H1 (cell line): ENCODE data around the gene CBLB. TPM values are rescaled to one million over a fixed set of nuclear protein-coding genes. Genes with fewer than 3 reads are reported as not detected.

ENCODE experiments used
- CTCF ChIA-PET: fragments of 300-600 bp; sonication (Branson Sonifier 250); formaldehyde crosslinking; loops from one replicate; lab custom pipeline; 2021; ENCODE audit not compliant: partially characterized antibody; lab: Charles Lee
- POLR2A ChIA-PET: fragments of 300-600 bp; sonication (Branson Sonifier 250); formaldehyde crosslinking; loops from one replicate; lab custom pipeline; 2021; ENCODE audit warnings: inconsistent platforms; ENCODE audit not compliant: partially characterized antibody; lab: Charles Lee
- DNase-seq, 2 experiments: peaks; one replicate each; pipeline versions ENCODE4 v3.0.0 to v3.0.0-alpha.2; 2010 to 2022; ENCODE audit warnings: low spot score in 2 of 2, low read depth in 1 of 2, mixed read lengths in 1 of 2
- FAIRE-seq: peaks from 2 replicates; lab custom pipeline; 2011; peaks lifted over from hg19 to GRCh38; lab: Jason Lieb, UNC
- H2AFZ ChIP-seq: 2 replicates; pipeline ENCODE4 v1.8.1; 2012; ENCODE audit warnings: low read length, inconsistent platforms
- H2AK5ac ChIP-seq: 2 replicates; pipeline ENCODE4 v1.6.1; 2013; ENCODE audit warnings: low read depth, low read length
- H2BK120ac ChIP-seq: replicated peaks from 2 replicates; pipeline ENCODE3; 2013; ENCODE audit warnings: low read depth, low read length, inconsistent platforms
- H2BK12ac ChIP-seq: 2 replicates; pipeline ENCODE4 v1.6.1; 2013; ENCODE audit warnings: low read depth, low read length
- H2BK15ac ChIP-seq: 2 replicates; pipeline ENCODE4 v1.6.1; 2013; ENCODE audit warnings: low read length
- H2BK20ac ChIP-seq: 2 replicates; pipeline ENCODE4 v1.6.1; 2013; ENCODE audit warnings: low read length
- H2BK5ac ChIP-seq: 2 replicates; pipeline ENCODE4 v1.6.1; 2013; ENCODE audit warnings: low read depth, low read length
- H3K14ac ChIP-seq: 2 replicates; pipeline ENCODE4 v1.6.1; 2013; ENCODE audit warnings: inconsistent platforms; ENCODE audit not compliant: insufficient read length
- H3K18ac ChIP-seq: 2 replicates; pipeline ENCODE4 v1.6.1; 2013; ENCODE audit warnings: low read length; ENCODE audit errors: extremely low read depth
- H3K23ac ChIP-seq: 2 replicates; pipeline ENCODE4 v1.6.1; 2013; ENCODE audit warnings: inconsistent platforms; ENCODE audit not compliant: insufficient read length
- H3K23me2 ChIP-seq: 2 replicates; pipeline ENCODE4 v1.6.1; 2013; ENCODE audit warnings: low read depth, low read length
- H3K27ac ChIP-seq: 2 replicates; pipeline ENCODE4 v1.6.1; 2011; ENCODE audit warnings: low read depth, low read length, inconsistent platforms
- H3K27me3 ChIP-seq, 4 experiments: replicated peaks in 1 of 4; 1 replicate in 1 of 4; 2 replicates in 3 of 4; pipeline versions ENCODE4 v1.6.1 to v1.8.1; 2011 to 2013; ENCODE audit warnings: low read length in 3 of 4, mild to moderate bottlenecking in 3 of 4, inconsistent platforms in 2 of 4, mixed read lengths in 2 of 4, moderate library complexity in 1 of 4; ENCODE audit not compliant: control insufficient read depth in 3 of 4, insufficient read depth in 3 of 4; ENCODE audit errors: extremely low read depth in 1 of 4
- H3K36me3 ChIP-seq, 4 experiments: 2 replicates each; pipeline versions ENCODE4 v1.6.1 to v1.8.1; 2011 to 2013; ENCODE audit warnings: mild to moderate bottlenecking in 4 of 4, low read length in 3 of 4, moderate library complexity in 2 of 4, control low read depth in 1 of 4, inconsistent platforms in 1 of 4; ENCODE audit not compliant: insufficient read depth in 4 of 4, control insufficient read depth in 2 of 4
- H3K4ac ChIP-seq: replicated peaks from 2 replicates; pipeline ENCODE3; 2013; ENCODE audit warnings: low read length, low read depth, mixed read lengths, inconsistent platforms; ENCODE audit not compliant: insufficient read length
- H3K4me1 ChIP-seq, 4 experiments: replicated peaks in 1 of 4; 1 replicate in 1 of 4; 2 replicates in 3 of 4; pipeline versions ENCODE4 v1.6.1 to v1.8.1; 2011 to 2013; ENCODE audit warnings: low read length in 3 of 4, inconsistent platforms in 2 of 4, mixed read lengths in 1 of 4; ENCODE audit not compliant: insufficient read depth in 4 of 4, control insufficient read depth in 3 of 4
- H3K4me2 ChIP-seq, 2 experiments: 2 replicates each; pipeline versions ENCODE4 v1.6.1 to v1.8.1; 2011 to 2013; ENCODE audit warnings: low read depth in 2 of 2, low read length in 2 of 2, control low read depth in 1 of 2, inconsistent platforms in 1 of 2, mild to moderate bottlenecking in 1 of 2; ENCODE audit not compliant: insufficient read depth in 1 of 2
- H3K4me3 ChIP-seq, 4 experiments: fragments of 200-600, 300-600 bp in 1 of 4; sonication (generic), shearing (Covaris generic), sonication (Bioruptor Twin) in 1 of 4; 2 replicates each; pipeline versions ENCODE4 v1.5.1 to v1.8.1; 2011 to 2016; ENCODE audit warnings: low read length in 4 of 4, low read depth in 3 of 4, control low read depth in 2 of 4, inconsistent platforms in 2 of 4, mild to moderate bottlenecking in 2 of 4, mixed read lengths in 1 of 4, moderate library complexity in 1 of 4; ENCODE audit not compliant: insufficient read depth in 2 of 4; ENCODE audit errors: extremely low read depth in 1 of 4
- H3K56ac ChIP-seq: replicated peaks from 2 replicates; pipeline ENCODE3; 2013; ENCODE audit warnings: low read depth, mild to moderate bottlenecking, mixed read lengths, low read length, inconsistent platforms; ENCODE audit not compliant: insufficient read length
- H3K79me1 ChIP-seq: 2 replicates; pipeline ENCODE4 v1.6.1; 2013; ENCODE audit warnings: low read depth, low read length, control low read depth
- H3K79me2 ChIP-seq, 2 experiments: 2 replicates each; pipeline versions ENCODE4 v1.6.1 to v1.8.1; 2012 to 2013; ENCODE audit warnings: low read length in 2 of 2, mild to moderate bottlenecking in 2 of 2, inconsistent platforms in 1 of 2; ENCODE audit not compliant: insufficient read depth in 2 of 2, control insufficient read depth in 1 of 2
- H3K9ac ChIP-seq, 4 experiments: replicated peaks in 1 of 4; 1 replicate in 1 of 4; 2 replicates in 3 of 4; pipeline versions ENCODE4 v1.6.1 to v1.8.1; 2011 to 2013; ENCODE audit warnings: low read depth in 3 of 4, low read length in 3 of 4, control low read depth in 2 of 4, mild to moderate bottlenecking in 2 of 4, moderate library complexity in 2 of 4, inconsistent platforms in 1 of 4; ENCODE audit errors: extremely low read depth in 1 of 4
- H3K9me3 ChIP-seq, 2 experiments: 2 replicates each; pipeline versions ENCODE4 v1.6.1 to v1.8.1; 2012 to 2013; ENCODE audit warnings: mild to moderate bottlenecking in 2 of 2, moderate library complexity in 2 of 2, control low read depth in 1 of 2, inconsistent platforms in 1 of 2, low read depth in 1 of 2, low read length in 1 of 2, mixed read lengths in 1 of 2; ENCODE audit not compliant: insufficient read depth in 2 of 2
- H4K20me1 ChIP-seq, 2 experiments: replicated peaks in 1 of 2; 2 replicates each; pipeline versions ENCODE3 to v1.8.1; 2011 to 2013; ENCODE audit warnings: inconsistent platforms in 2 of 2, low read length in 2 of 2, mild to moderate bottlenecking in 1 of 2; ENCODE audit not compliant: insufficient read depth in 2 of 2, control insufficient read depth in 1 of 2
- H4K5ac ChIP-seq: 2 replicates; pipeline ENCODE4 v1.6.1; 2013; ENCODE audit warnings: low read length, low read depth, mixed read lengths, inconsistent platforms; ENCODE audit not compliant: insufficient read length
- H4K8ac ChIP-seq: 2 replicates; pipeline ENCODE4 v1.8.0; 2013; ENCODE audit warnings: mild to moderate bottlenecking, moderate library complexity, low read length, inconsistent platforms; ENCODE audit not compliant: insufficient read depth; ENCODE audit errors: extremely low read depth
- H4K91ac ChIP-seq: replicated peaks from 2 replicates; pipeline ENCODE3; 2013; ENCODE audit warnings: low read length, mixed read lengths, inconsistent platforms; ENCODE audit not compliant: insufficient read length
- HDAC6 ChIP-seq: IDR thresholded peaks from one replicate; pipeline ENCODE4 v1.7.1; 2012; ENCODE audit warnings: low read depth, mild to moderate bottlenecking, inconsistent platforms, low read length, moderate library complexity
- SIN3A ChIP-seq, 2 experiments: IDR thresholded peaks in 1 of 2; conservative IDR thresholded peaks in 1 of 2; 2 replicates each; pipeline ENCODE4 v1.6.1; 2011 to 2012; ENCODE audit warnings: low read length in 2 of 2, improper control_type of control experiment in 1 of 2, low read depth in 1 of 2, mild to moderate bottlenecking in 1 of 2
- TBP ChIP-seq: IDR thresholded peaks from 2 replicates; pipeline ENCODE4 v1.6.1; 2011; ENCODE audit warnings: low read depth, low read length, improper control_type of control experiment
- TEAD4 ChIP-seq: IDR thresholded peaks from 2 replicates; pipeline ENCODE4 v1.6.1; 2012; ENCODE audit warnings: low read depth, low read length, inconsistent platforms, mixed read lengths
- WGBS, 2 experiments: shearing (Covaris generic) in 1 of 2; methylation state at CpG; one replicate each; pipeline versions ENCODE4 v1.1.6 to v1.1.7; 2013 to 2015; ENCODE audit warnings: low lambda C conversion rate in 2 of 2, mixed read lengths in 2 of 2, inconsistent platforms in 1 of 2, low coverage in 1 of 2, missing lambda C conversion rate in 1 of 2; ENCODE audit not compliant: insufficient replicate concordance in 2 of 2, insufficient coverage in 1 of 2, insufficient read length in 1 of 2; ENCODE audit errors: extremely low coverage in 1 of 2, missing lambda C conversion rate in 1 of 2; 5-methylcytosine and 5-hydroxymethylcytosine counted together
- polyA plus RNA-seq, 7 experiments: library from polyadenylated mRNA; depleted of rRNA in 3 of 7; stranded (reverse) in 5 of 7; unstranded in 2 of 7; fragments of >200 nt in 5 of 7; fragments of 200-250 nt in 2 of 7; gene quantifications; 1 replicate in 5 of 7; 2 replicates in 1 of 7; 4 replicates in 1 of 7; pipeline versions ENCODE4 v1.2.1 to v1.2.3, GENCODE V29; 2011 to 2013; ENCODE audit warnings: missing spikeins in 2 of 7, mixed read lengths in 2 of 7
- total RNA-seq: library from RNA; stranded (reverse); fragmentation: NEBNext Ultra II Directional; extraction: Animal tissue kit (Norgen Biotek cat#: 25700); gene quantifications from 2 replicates; pipeline ENCODE4 v1.2.1, GENCODE V29; 2021

CBLB gene
- total and polyA plus RNA-seq, 2 of the 8 experiments (the other 6 are each of a cell fraction or from before 2014, with no cell fraction given), result 14.5 to 26.0 TPM

DNA sequence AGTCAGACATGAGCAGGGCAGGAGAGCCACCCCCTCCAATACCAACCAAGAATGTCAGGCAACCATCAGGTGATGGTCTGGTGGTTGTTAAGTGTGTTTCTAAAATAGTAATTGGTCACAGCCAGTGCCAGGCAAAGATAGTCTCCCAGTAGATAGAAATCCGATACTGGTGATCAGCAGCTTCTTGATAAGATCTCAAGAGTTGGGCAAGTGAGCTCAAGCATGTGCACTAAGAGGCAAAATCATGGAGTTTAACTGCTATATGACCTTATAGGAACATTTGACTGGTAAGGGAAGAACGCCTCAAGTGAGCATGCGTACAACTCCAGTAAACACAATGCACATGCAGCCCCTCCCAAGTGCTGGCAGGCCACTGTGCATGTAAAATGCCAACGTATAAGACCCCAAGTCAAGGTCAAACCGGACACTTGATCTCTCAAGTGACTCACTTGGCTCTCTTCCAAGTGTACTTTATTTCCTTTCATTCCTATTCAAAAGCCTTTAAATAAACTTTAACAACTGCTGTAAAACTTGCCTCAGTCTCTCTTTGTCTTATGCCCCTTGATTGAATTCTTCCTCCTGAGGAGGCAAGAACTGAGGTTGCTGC, 36.0 kb upstream of the CBLB start:
- H2AK5ac ChIP-seq, result no peak overlapping the region
- no peak overlapping the region for H3K4ac ChIP-seq
- H4K8ac ChIP-seq, result no peak overlapping the region
- H2BK120ac ChIP-seq, result no peak overlapping the region
- H4K91ac ChIP-seq, result no peak overlapping the region
- no peaks in the 10 kb centered on the region for H3K4me1 ChIP-seq
- WGBS, 2 experiments, result 95% methylated on average over 5 of the region's 5 CpGs; no CpG with 5 or more reads in 1 of the 2 experiments
- H3K79me2 ChIP-seq, result no peaks in the 10 kb centered on the region
- no peaks in the 10 kb centered on the region for H3K9me3 ChIP-seq
- H3K18ac ChIP-seq, result no peak overlapping the region
- no peak overlapping the region for H4K5ac ChIP-seq
- no peak overlapping the region for H3K14ac ChIP-seq
- no peak overlapping the region for H3K23ac ChIP-seq
- no peak overlapping the region for H3K9ac ChIP-seq
- FAIRE-seq (no peak), DNase-seq (no peak)
- H2AFZ ChIP-seq, result no peak overlapping the region
- H3K36me3 ChIP-seq, result no peaks in the 10 kb centered on the region
- no peak overlapping the region for H3K27ac ChIP-seq
- no peak overlapping the region for H3K4me2 ChIP-seq
- CTCF ChIA-PET, result no interaction called here
- H4K20me1 ChIP-seq, result no peaks in the 10 kb centered on the region
- POLR2A ChIA-PET, result no interaction called here
- H3K4me3 ChIP-seq, result no peak overlapping the region
- no peaks in the 10 kb centered on the region for H3K27me3 ChIP-seq
- no peaks in the 10 kb centered on the region for H3K23me2 ChIP-seq
- H3K56ac ChIP-seq, result no peak overlapping the region
- no peak overlapping the region for H2BK12ac ChIP-seq
- H2BK15ac ChIP-seq, result no peak overlapping the region
- H2BK20ac ChIP-seq, result no peak overlapping the region
- H3K79me1 ChIP-seq, result no peaks in the 10 kb centered on the region
- H2BK5ac ChIP-seq, result no peak overlapping the region
- TF ChIP-seq HDAC6 (no peak), TBP (no peak), TEAD4 (no peak), SIN3A (conservative IDR thresholded peaks at IDR 0.05 in 1 of 2, IDR thresholded peaks at IDR 0.05 in 1 of 2; ENCODE audit: low read depth in 1 of 2, low read length in 2 of 2) (no peak)
